Activated CD8-positive, alpha-beta T cell treated with anti-CD3 and anti-CD28 coated beads, Interleukin-2, amount 10 ng/mL, durations not matched to agents 7 days and 5 days (primary cell): ENCODE results near the gene BACH2. TPM values are rescaled to one million over a fixed set of nuclear protein-coding genes. Genes with fewer than 3 reads are reported as not detected.

ENCODE experiments used
- ATAC-seq: fragments of 150-1000 bp; cut with Tn5 transposase; one replicate; pipeline ENCODE4 v1.10.0; 2021; ENCODE audit warnings: moderate library complexity
- CTCF ChIA-PET: fragments of 350-600 bp; sonication (Branson Sonifier 250); formaldehyde crosslinking; loops from one replicate; lab custom pipeline; 2021; ENCODE audit warnings: antibody characterized with exemption; lab: Charles Lee
- POLR2A ChIA-PET: fragments of 350-600 bp; sonication (Branson Sonifier 250); formaldehyde crosslinking; loops from one replicate; lab custom pipeline; 2021; ENCODE audit warnings: antibody characterized with exemption; lab: Charles Lee
- DNase-seq: peaks from one replicate; pipeline ENCODE4 v3.0.0-alpha.2; 2020
- H3K27ac Mint-ChIP-seq: one replicate; pipeline ENCODE4 v1.8.0; 2021; ENCODE audit warnings: mild to moderate bottlenecking, mixed read lengths
- H3K27me3 Mint-ChIP-seq: one replicate; pipeline ENCODE4 v1.8.0; 2021; ENCODE audit warnings: low read depth, mixed read lengths
- H3K36me3 Mint-ChIP-seq: one replicate; pipeline ENCODE4 v1.8.0; 2021; ENCODE audit warnings: low read depth, mixed read lengths
- H3K4me1 Mint-ChIP-seq: one replicate; pipeline ENCODE4 v1.8.0; 2021; ENCODE audit warnings: low read depth, mixed read lengths
- H3K4me3 Mint-ChIP-seq: one replicate; pipeline ENCODE4 v1.8.0; 2021; ENCODE audit warnings: mild to moderate bottlenecking, mixed read lengths
- H3K9me3 Mint-ChIP-seq: one replicate; pipeline ENCODE4 v1.8.0; 2022; ENCODE audit warnings: mixed read lengths; ENCODE audit not compliant: insufficient read depth
- total RNA-seq, 2 experiments: library from RNA; stranded (reverse); gene quantifications; one replicate each; pipeline ENCODE4 v1.2.3, GENCODE V29; 2021

Gene BACH2
- total RNA-seq, 2 experiments from 2014 or later: 61.3 to 70.9 TPM

- Mint-ChIP-seq H3K36me3 (peaks cover 46% of the 10 kb centered on the region), H3K4me1 (peaks cover 87% of the 10 kb centered on the region), H3K27me3 (no peaks in the 10 kb centered on the region), H3K27ac (peak overlapping the region; percentile 74), H3K4me3 (peak overlapping the region; percentile 18), H3K9me3 (no peaks in the 10 kb centered on the region)
- ChIA-PET POLR2A (interaction anchor here (0.7 to 1.5 kb wide), 7 partner anchors 18 to 57 kb away, joined by 3 to 9 read pairs (median 4); no protein-coding TSS in a partner anchor), CTCF (interaction anchor here (0.6 to 2.1 kb wide), 14 partner anchors 11 to 241 kb away, joined by 3 to 8 read pairs (median 3); no protein-coding TSS in a partner anchor)
- no peak for ATAC-seq
- DNase-seq: no peak
These were observed 58.0 kb downstream of the BACH2 start for GRCh38 chr6:90238496-90239266.

- H3K27me3 Mint-ChIP-seq: no peaks in the 10 kb centered on the region
- ATAC-seq (no peak), DNase-seq (no peak)
- CTCF ChIA-PET: interaction anchor here (1.3 to 2.1 kb wide), 4 partner anchors 19 to 48 kb away, joined by 3 to 6 read pairs (median 4); no protein-coding TSS in a partner anchor
- H3K36me3 Mint-ChIP-seq: peaks cover 42% of the 10 kb centered on the region
- H3K4me1 Mint-ChIP-seq: peaks cover 88% of the 10 kb centered on the region
- H3K4me3 Mint-ChIP-seq: peak overlapping the region; percentile 10
- POLR2A ChIA-PET: interaction anchor here (1.1 to 1.4 kb wide), 2 partner anchors 14 to 48 kb away, joined by 4 read pairs; no protein-coding TSS in a partner anchor
- H3K9me3 Mint-ChIP-seq: no peaks in the 10 kb centered on the region
- peak overlapping the region; percentile 87 for H3K27ac Mint-ChIP-seq
These were observed 59.2 kb downstream of the BACH2 start for GRCh38 chr6:90237350-90237990.

- Mint-ChIP-seq H3K9me3 (no peaks in the 10 kb centered on the region), H3K36me3 (peaks cover 61% of the 10 kb centered on the region), H3K27me3 (no peaks in the 10 kb centered on the region), H3K4me3 (peak overlapping the region; percentile 57), H3K4me1 (peaks cover 97% of the 10 kb centered on the region), H3K27ac (peak overlapping the region; percentile 93)
- ChIA-PET CTCF (interaction anchor here (1.2 to 2.6 kb wide), 4 partner anchors 14 to 40 kb away, joined by 3 to 13 read pairs (median 6); no protein-coding TSS in a partner anchor), POLR2A (interaction anchor here (0.6 to 2.6 kb wide), 9 partner anchors 11 to 57 kb away, joined by 3 to 12 read pairs (median 8); no protein-coding TSS in a partner anchor)
- ATAC-seq (peak; percentile 88), DNase-seq (peak; percentile 92)
These were observed 62.6 kb downstream of the BACH2 start for GRCh38 chr6:90233994-90234393.

GRCh38 chr6:90233213-90233612 lies 63.4 kb downstream of the BACH2 start:
- ChIA-PET CTCF (interaction anchor here (1.0 to 1.7 kb wide), 4 partner anchors 13 to 293 kb away, joined by 5 to 8 read pairs (median 6); no protein-coding TSS in a partner anchor), POLR2A (interaction anchor here (1.0 to 1.6 kb wide), 4 partner anchors 15 to 51 kb away, joined by 3 to 13 read pairs (median 4); no protein-coding TSS in a partner anchor)
- Mint-ChIP-seq H3K27me3 (no peaks in the 10 kb centered on the region), H3K9me3 (no peaks in the 10 kb centered on the region), H3K27ac (peak overlapping the region; percentile 93), H3K4me1 (peaks cover 96% of the 10 kb centered on the region), H3K36me3 (peaks cover 65% of the 10 kb centered on the region), H3K4me3 (peak overlapping the region; percentile 57)
- peak; percentile 10 for ATAC-seq
- DNase-seq: no peak

GRCh38 chr6:90231798-90232197 lies 64.8 kb downstream of the BACH2 start:
- H3K9me3 Mint-ChIP-seq: no peaks in the 10 kb centered on the region
- DNase-seq (no peak), ATAC-seq (no peak)
- H3K4me3 Mint-ChIP-seq: no peak overlapping the region
- ChIA-PET CTCF (interaction anchor here (1.4 to 1.7 kb wide), 3 partner anchors 13 to 291 kb away, joined by 5 to 8 read pairs (median 7); no protein-coding TSS in a partner anchor), POLR2A (interaction anchor here (1.6 kb wide), 1 partner anchor 43 kb away, joined by 4 read pairs; no protein-coding TSS in a partner anchor)
- H3K27me3 Mint-ChIP-seq: no peaks in the 10 kb centered on the region
- H3K4me1 Mint-ChIP-seq: peaks cover 96% of the 10 kb centered on the region
- H3K27ac Mint-ChIP-seq: no peak overlapping the region
- H3K36me3 Mint-ChIP-seq: peaks cover 69% of the 10 kb centered on the region

- peak overlapping the region; percentile 37 for H3K27ac Mint-ChIP-seq
- CTCF ChIA-PET: interaction anchor here (1.5 kb wide), 1 partner anchor 10 kb away, joined by 10 read pairs; no protein-coding TSS in a partner anchor
- no peak for DNase-seq
- no peaks in the 10 kb centered on the region for H3K27me3 Mint-ChIP-seq
- peaks cover 68% of the 10 kb centered on the region for H3K36me3 Mint-ChIP-seq
- no peaks in the 10 kb centered on the region for H3K9me3 Mint-ChIP-seq
- no peak for ATAC-seq
- no peak overlapping the region for H3K4me3 Mint-ChIP-seq
- POLR2A ChIA-PET: no interaction called here
- H3K4me1 Mint-ChIP-seq: peaks cover 95% of the 10 kb centered on the region
These were observed 65.3 kb downstream of the BACH2 start for GRCh38 chr6:90231308-90231707.

GRCh38 chr6:90230548-90231215 lies 66.0 kb downstream of the BACH2 start:
- Mint-ChIP-seq H3K4me3 (peak overlapping the region; percentile 20), H3K4me1 (peaks cover 95% of the 10 kb centered on the region), H3K27ac (peak overlapping the region; percentile 75), H3K27me3 (no peaks in the 10 kb centered on the region), H3K9me3 (no peaks in the 10 kb centered on the region), H3K36me3 (peaks cover 68% of the 10 kb centered on the region)
- POLR2A ChIA-PET: interaction anchor here (2.5 kb wide), 1 partner anchor 12 kb away, joined by 14 read pairs; no protein-coding TSS in a partner anchor
- ATAC-seq (no peak), DNase-seq (no peak)
- CTCF ChIA-PET: interaction anchor here (1.0 to 1.5 kb wide), 2 partner anchors 9 to 29 kb away, joined by 3 to 10 read pairs; no protein-coding TSS in a partner anchor

- Mint-ChIP-seq H3K36me3 (peaks cover 73% of the 10 kb centered on the region), H3K27me3 (no peaks in the 10 kb centered on the region), H3K4me3 (no peak overlapping the region), H3K4me1 (peaks cover 93% of the 10 kb centered on the region), H3K9me3 (no peaks in the 10 kb centered on the region), H3K27ac (peak overlapping the region; percentile 31)
- ATAC-seq (no peak), DNase-seq (no peak)
- CTCF ChIA-PET: interaction anchor here (1.0 to 1.1 kb wide), 2 partner anchors 10 to 28 kb away, joined by 3 to 4 read pairs; no protein-coding TSS in a partner anchor
- POLR2A ChIA-PET: interaction anchor here (0.6 to 2.5 kb wide), 2 partner anchors 11 to 23 kb away, joined by 4 to 14 read pairs; no protein-coding TSS in a partner anchor
These were observed 67.2 kb downstream of the BACH2 start for GRCh38 chr6:90229331-90230010.

- peak overlapping the region; percentile 53 for H3K27ac Mint-ChIP-seq
- H3K9me3 Mint-ChIP-seq: peaks cover 11% of the 10 kb centered on the region
- DNase-seq: no peak
- H3K27me3 Mint-ChIP-seq: no peaks in the 10 kb centered on the region
- H3K4me3 Mint-ChIP-seq: no peak overlapping the region
- H3K4me1 Mint-ChIP-seq: peaks cover 83% of the 10 kb centered on the region
- ChIA-PET POLR2A (interaction anchor here (0.6 to 2.0 kb wide), 2 partner anchors 50 to 57 kb away, joined by 4 read pairs; no protein-coding TSS in a partner anchor), CTCF (interaction anchor here (0.7 to 1.4 kb wide), 5 partner anchors 11 to 511 kb away, joined by 3 read pairs; no protein-coding TSS in a partner anchor)
- peaks cover 82% of the 10 kb centered on the region for H3K36me3 Mint-ChIP-seq
- ATAC-seq: no peak
These were observed 69.0 kb downstream of the BACH2 start for GRCh38 chr6:90227673-90228072.

- ATAC-seq (no peak), DNase-seq (no peak)
- H3K4me3 Mint-ChIP-seq: no peak overlapping the region
- peak overlapping the region; percentile 35 for H3K27ac Mint-ChIP-seq
- ChIA-PET POLR2A (interaction anchor here (2.0 kb wide), 1 partner anchor 57 kb away, joined by 4 read pairs; no protein-coding TSS in a partner anchor), CTCF (interaction anchor here (0.7 to 1.4 kb wide), 5 partner anchors 12 to 511 kb away, joined by 3 read pairs; no protein-coding TSS in a partner anchor)
- H3K36me3 Mint-ChIP-seq: peaks cover 83% of the 10 kb centered on the region
- peaks cover 13% of the 10 kb centered on the region for H3K9me3 Mint-ChIP-seq
- no peaks in the 10 kb centered on the region for H3K27me3 Mint-ChIP-seq
- H3K4me1 Mint-ChIP-seq: peaks cover 81% of the 10 kb centered on the region
These were observed 69.4 kb downstream of the BACH2 start for GRCh38 chr6:90227213-90227612.
